ENCODE measurements around the gene DUSP22.

The DUSP22 gene

DNA sequence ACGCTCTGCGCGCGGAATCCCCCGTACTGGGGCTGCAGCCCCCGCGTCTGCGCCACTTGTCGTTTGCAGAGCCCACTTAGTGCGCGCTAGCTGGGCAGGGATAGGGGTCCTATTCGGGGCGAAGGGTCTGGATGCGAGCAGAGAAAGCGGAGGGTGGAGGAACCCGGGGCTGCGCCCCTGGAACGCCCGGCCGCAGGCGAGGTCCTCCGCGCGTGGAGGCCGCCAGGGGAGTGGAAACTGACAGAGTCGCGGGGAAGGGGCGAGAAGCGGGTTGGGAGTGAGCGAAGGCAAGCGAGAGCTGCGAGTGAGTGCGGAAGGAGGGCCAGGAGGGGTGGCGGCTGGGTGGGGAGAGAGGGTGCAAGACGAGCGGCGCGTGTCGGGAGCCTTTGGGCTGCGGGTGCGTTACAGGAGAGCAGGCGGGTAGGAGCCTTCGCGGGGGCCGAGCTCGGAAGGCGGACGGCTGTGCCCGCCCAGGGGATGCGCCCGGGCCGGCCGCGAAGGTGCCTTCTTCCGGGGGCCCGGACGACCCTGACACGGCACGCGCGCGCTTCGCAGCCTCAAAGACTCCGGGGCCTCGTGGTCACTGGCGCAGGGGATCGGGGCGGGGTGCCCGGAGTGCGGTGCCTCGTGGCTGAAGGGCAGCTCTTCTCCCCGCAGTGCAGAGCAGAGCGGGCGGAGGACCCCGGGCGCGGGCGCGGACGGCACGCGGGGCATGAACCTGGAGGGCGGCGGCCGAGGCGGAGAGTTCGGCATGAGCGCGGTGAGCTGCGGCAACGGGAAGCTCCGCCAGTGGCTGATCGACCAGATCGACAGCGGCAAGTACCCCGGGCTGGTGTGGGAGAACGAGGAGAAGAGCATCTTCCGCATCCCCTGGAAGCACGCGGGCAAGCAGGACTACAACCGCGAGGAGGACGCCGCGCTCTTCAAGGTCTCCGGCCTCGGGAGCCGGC is 100.4 kb downstream of the DUSP22 start:
- TF ChIP-seq POLR2A (IDR thresholded peaks at IDR 0.05; ENCODE audit: low read length) (no peak), GATA1 (IDR thresholded peaks at IDR 0.05; ENCODE audit: low read depth, low read length) (no peak)
- no peak for DNase-seq

DNA sequence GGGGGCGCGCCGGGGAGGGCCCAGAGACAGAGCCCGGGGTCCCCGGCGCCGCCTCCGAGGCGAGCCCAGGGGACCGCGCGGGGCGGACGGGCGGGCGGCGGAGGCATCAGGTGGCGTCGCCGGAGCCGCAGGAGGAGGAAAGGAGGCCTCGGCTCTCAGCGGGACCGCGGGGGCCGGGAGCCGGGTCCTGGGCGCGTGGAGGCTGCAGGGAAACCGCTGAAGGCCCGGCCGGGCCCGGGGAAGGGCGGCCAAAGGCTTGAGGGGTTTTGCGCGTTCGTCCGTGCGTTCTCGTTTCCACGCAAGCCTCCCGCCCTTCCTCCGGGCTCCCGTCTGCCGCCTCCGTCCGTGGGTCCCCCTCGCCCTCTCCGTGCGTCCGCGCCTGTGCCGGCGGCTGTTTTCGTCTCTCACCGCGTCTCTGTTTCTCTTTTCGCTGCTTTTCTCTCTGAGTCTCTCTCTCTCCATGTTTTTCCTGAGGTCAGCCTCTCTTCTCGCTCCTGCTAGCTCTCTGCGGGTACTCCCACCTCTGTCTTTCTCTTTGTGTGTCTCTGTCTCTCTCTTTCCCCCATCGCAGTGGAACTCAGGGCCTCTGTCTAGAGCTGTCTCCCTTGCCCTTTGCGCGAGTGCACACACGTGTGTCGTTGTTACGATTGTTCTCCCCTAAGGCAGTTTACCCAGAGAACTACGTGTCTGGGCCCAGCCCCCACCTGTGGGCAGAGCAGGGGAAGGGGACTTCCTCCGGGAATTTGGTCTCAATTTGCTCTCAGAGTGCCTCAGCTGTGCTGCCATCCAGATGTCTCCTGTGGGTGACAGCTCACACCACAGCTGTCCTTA is 101.3 kb downstream of the DUSP22 start:
- DNase-seq, result no peak
- TF ChIP-seq POLR2A (IDR thresholded peaks at IDR 0.05; ENCODE audit: low read length) (no peak), GATA1 (IDR thresholded peaks at IDR 0.05; ENCODE audit: low read depth, low read length) (no peak)

DNA sequence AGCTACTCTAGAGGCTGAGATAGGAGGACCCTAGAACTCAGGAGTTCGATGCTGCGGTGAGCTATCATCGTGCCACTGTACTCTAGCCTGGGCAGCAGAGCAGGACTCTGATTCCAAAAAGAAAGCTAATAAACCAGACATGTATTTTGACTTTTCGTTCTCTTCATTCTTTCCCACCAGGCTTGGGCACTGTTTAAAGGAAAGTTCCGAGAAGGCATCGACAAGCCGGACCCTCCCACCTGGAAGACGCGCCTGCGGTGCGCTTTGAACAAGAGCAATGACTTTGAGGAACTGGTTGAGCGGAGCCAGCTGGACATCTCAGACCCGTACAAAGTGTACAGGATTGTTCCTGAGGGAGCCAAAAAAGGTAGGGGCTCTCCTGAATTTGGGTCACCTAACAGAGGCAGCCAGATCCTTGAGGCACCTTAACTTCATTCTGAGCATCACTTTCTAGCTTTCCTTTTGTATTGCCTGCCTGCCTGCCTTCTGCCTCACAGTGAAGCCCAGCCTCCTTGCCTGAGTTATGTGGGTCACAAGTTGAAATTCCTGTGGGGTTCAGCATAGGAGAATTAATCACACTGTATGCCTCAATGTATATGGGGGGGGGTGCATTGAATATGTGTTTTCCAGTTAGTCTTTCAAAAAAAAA is 102.5 kb downstream of the DUSP22 start:
- no peak for DNase-seq
- TF ChIP-seq GATA1 (IDR thresholded peaks at IDR 0.05; ENCODE audit: low read depth, low read length), result no peak
- no peak for TF ChIP-seq POLR2A (IDR thresholded peaks at IDR 0.05; ENCODE audit: low read length)

DNA sequence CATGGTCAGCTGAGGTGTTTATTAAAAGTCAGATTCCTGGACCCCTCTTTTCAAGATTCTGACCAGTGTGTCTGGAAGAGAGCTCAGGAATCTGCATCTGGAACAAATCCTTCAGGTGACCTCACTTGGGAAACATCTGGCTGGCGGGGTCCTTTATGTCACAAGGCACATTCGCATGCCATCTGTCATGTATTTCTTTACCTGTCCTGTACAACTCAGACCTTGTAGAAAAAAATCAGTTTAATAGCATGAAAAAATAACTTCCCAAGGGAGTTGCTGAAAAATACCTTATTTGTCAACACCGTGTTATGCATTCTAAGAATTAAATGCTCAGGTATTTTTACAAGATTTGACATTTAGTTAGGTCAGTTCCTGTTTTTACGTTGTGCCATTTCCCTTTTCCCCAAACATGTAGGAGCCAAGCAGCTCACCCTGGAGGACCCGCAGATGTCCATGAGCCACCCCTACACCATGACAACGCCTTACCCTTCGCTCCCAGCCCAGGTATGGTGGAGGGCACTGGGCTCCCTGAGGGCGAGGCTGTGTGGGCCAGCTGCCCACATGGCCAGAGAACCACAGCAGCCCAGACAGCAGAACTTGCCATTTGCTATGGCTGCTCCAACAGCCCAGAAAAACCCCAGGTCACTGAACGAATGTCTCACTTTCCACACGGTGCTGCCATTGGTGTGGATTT is 103.3 kb downstream of the DUSP22 start:
- DNase-seq, result no peak
- no peak for TF ChIP-seq GATA1 (IDR thresholded peaks at IDR 0.05; ENCODE audit: low read depth, low read length)
- no peak for TF ChIP-seq POLR2A (IDR thresholded peaks at IDR 0.05; ENCODE audit: low read length)

DNA sequence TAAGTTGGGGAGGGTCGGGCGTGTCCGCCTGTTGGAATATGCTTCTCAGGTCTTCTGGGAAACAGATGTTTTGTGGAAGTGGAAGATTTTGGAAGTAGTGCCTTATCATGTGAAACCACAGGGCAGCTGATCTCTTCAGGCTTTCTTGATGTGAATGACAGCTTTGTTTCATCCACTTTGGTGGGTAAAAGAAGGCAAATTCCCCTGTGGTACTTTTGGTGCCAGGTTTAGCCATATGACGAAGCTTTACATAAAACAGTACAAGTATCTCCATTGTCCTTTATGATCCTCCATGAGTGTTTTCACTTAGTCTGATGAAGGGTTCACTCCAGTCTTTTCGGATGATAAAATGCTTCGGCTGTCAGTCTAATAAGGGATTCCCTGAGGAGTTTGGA is 103.8 kb downstream of the DUSP22 start:
- TF ChIP-seq GATA1 (IDR thresholded peaks at IDR 0.05; ENCODE audit: low read depth, low read length), result no peak
- TF ChIP-seq POLR2A (IDR thresholded peaks at IDR 0.05; ENCODE audit: low read length), result no peak
- no peak for DNase-seq

DNA sequence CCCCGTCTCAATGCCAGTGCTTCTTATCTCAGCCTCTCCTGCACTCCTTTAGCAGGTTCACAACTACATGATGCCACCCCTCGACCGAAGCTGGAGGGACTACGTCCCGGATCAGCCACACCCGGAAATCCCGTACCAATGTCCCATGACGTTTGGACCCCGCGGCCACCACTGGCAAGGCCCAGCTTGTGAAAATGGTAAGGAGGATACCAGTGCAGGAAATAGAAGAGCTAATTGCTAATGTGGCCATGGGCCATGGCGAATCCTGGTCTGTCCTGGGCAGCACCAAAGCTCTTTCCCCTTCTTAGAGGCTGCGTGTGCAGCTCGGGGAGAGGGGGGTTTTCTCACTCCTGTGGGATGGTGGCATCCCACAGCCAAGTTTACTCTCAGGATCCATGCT is 104.8 kb downstream of the DUSP22 start:
- DNase-seq, result no peak
- TF ChIP-seq GATA1 (IDR thresholded peaks at IDR 0.05; ENCODE audit: low read depth, low read length) (no peak), POLR2A (IDR thresholded peaks at IDR 0.05; ENCODE audit: low read length) (no peak)

DNA sequence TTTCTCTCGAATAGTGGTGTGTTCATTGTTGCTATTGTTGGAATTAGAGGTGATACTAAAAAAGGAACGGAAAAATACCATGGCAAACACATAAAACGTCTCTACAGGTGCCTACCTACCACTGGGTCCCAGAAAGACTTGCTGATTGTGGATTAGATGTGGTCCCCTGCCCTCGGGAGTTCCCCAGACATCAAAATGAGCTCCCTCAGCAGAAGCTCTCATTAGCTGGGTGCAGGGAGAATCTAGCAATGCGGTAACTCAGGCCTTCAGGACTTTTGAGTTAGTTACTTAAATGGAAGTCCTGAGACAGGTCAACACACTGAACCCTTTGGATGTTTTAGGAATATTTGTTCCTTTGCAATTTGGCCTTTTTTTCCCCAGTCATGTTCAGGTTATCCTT is 105.3 kb downstream of the DUSP22 start:
- no peak for TF ChIP-seq POLR2A (IDR thresholded peaks at IDR 0.05; ENCODE audit: low read length)
- no peak for TF ChIP-seq GATA1 (IDR thresholded peaks at IDR 0.05; ENCODE audit: low read depth, low read length)
- no peak for DNase-seq

DNA sequence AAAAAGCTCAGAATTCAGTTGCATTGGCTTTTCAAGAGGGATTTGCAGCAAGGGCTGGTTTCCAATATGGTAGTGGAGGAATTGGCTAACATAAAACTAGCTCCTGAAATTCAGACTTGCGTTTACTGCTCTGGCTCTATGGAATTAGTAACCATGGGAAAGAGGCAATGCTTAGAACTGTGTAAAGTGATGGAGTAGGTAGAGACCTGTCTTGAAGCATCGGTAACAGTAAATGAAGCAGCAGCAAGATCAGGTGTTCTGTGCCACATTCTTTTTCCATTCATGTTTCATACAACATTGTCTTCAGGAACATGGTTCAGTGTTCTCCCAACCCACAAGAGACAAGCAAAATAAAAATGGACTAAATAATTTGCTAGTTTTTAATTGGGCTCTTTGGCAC is 105.8 kb downstream of the DUSP22 start:
- no peak for DNase-seq
- TF ChIP-seq GATA1 (IDR thresholded peaks at IDR 0.05; ENCODE audit: low read depth, low read length) (no peak), POLR2A (IDR thresholded peaks at IDR 0.05; ENCODE audit: low read length) (no peak)

DNA sequence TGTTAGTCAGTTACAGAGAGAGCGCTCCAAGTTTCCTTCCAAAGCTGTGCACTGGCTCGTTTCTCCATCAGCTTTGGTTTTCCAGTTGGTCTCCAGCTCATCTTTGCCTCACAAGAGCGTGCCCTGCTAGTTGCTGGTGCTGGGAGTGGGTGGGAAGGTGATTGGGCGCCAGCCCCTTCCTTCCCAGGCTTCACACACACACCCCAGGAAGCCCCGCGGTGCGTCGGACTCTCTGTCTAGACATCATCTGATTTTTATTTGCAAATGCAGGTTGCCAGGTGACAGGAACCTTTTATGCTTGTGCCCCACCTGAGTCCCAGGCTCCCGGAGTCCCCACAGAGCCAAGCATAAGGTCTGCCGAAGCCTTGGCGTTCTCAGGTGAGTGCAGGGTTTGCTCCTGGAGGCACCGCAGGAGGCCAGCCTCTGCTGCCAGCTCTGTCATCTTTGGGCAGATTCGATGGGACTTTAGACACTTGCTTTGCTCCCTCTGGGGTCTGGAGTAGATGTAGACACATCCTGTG is 106.3 kb downstream of the DUSP22 start:
- no peak for TF ChIP-seq POLR2A (IDR thresholded peaks at IDR 0.05; ENCODE audit: low read length)
- TF ChIP-seq GATA1 (IDR thresholded peaks at IDR 0.05; ENCODE audit: low read depth, low read length), result no peak
- DNase-seq, result no peak

DNA sequence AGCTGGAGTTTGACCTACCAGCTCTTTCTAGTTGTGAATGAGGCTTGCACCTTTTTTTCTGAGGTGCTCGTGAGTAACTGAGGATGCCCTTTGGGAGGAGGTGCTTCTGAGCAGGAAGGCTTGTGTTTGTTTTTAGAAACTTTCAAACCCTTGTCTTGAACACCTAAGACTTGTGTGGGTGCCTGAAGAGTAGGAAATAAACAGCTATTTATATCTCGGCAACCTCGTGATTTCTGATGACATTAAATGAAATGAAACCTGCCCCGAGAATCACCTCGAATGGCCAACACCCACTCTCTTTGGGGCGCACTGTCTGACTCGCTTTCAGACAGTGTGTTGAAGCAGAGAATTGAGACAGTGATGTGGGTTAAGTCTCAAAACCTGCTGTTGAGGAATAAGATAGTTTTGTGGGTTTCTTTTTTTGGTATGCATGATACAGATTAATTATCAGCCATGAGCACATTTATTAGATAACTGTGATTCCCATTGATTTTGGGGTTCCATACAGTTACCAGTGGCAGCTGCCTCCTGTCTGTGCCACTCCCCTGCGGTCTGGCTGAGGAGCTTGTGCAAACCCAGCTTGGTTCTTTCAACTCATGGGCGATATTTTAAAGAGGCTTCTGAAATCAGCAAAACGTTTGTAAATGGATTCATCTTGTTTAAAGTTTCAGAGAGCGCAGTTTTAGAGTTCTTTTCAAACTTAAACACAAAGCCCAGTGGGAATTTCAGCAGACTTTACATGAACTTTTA is 107.7 kb downstream of the DUSP22 start:
- TF ChIP-seq GATA1 (IDR thresholded peaks at IDR 0.05; ENCODE audit: low read depth, low read length) (no peak), POLR2A (IDR thresholded peaks at IDR 0.05; ENCODE audit: low read length) (no peak)
- no peak for DNase-seq

DNA sequence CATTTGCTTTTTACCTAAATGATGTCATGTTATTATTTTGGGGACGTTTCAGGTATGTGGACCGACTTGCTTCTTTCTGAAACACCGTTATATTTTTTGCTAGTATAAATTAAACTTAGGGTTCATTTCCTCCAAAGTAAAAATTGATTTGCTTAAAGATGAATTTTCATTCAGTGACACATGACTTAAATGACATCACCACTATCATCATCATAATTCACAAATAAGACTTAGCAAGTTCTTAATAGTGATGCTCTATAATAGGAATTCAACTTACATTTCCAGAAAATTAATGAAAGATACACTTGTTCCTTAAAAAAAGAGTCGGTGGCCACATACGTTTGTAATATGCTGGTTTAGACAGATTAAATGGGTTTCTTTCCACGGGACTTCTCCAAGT is 108.5 kb downstream of the DUSP22 start:
- no peak for DNase-seq
- no peak for TF ChIP-seq POLR2A (IDR thresholded peaks at IDR 0.05; ENCODE audit: low read length)
- TF ChIP-seq GATA1 (IDR thresholded peaks at IDR 0.05; ENCODE audit: low read depth, low read length), result no peak
